ENCODE results near the gene DPH7.

DNA sequence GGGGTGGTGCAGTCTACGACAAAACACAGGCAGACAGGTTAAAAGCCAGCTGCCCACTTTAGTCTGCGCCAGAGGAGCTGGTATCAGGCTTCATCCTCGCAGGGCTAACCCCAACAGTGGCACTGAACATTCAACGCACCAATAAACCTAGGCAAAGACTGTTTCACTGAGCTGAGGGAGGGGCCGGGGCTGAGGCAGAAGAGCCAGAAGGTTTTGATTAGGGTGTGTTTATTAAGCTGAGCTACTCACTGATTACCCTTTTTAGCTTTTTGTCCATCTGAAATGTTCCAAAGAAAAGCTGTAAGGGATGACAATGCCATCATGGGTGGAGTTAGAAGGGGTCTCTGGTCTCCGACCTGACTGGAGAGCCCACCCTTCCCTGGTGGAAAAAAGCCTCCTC lies 10.2 kb upstream of the DPH7 start:
- TF ChIP-seq CTCF (IDR thresholded peaks at IDR 0.05; ENCODE audit: borderline replicate concordance, extremely low read depth, low read length, poor library complexity, severe bottlenecking) (no peak), EZH2 (IDR thresholded peaks at IDR 0.05; ENCODE audit: borderline replicate concordance, low read depth, low read length, severe bottlenecking) (no peak)

Measured in DND-41 (cell line).